GM21717 (cell line): ENCODE results near the gene SH3BP2.

Experiments used
- ATAC-seq: cut with Tn5 transposase; IDR thresholded peaks from one replicate; pipeline ENCODE4 v1.9.1; 2021; ENCODE audit warnings: mild to moderate bottlenecking, moderate library complexity; ENCODE audit not compliant: unreplicated experiment

Gene SH3BP2

GRCh38 chr4:2792711-2793585 is at the start of gene SH3BP2:
TSS of gene SH3BP2 (plus strand) at chr4:2793085. CDS start at chr4:2820618, 27,533 bp downstream.
- no peak for ATAC-seq

GRCh38 chr4:2743518-2744445 is 49.1 kb upstream of the SH3BP2 start:
- no peak for ATAC-seq

GRCh38 chr4:2744576-2745270 is 48.2 kb upstream of the SH3BP2 start:
- ATAC-seq: no peak

GRCh38 chr4:2745516-2745915 is 47.4 kb upstream of the SH3BP2 start:
- ATAC-seq: no peak

GRCh38 chr4:2745981-2746806 is 46.7 kb upstream of the SH3BP2 start:
- ATAC-seq: peak; percentile 85

- no peak for ATAC-seq
Observed at GRCh38 chr4:2746891-2747695, 45.8 kb upstream of the SH3BP2 start.

- no peak for ATAC-seq
Observed at GRCh38 chr4:2750719-2751605, 41.9 kb upstream of the SH3BP2 start.

GRCh38 chr4:2753436-2753835 is 39.4 kb upstream of the SH3BP2 start:
- ATAC-seq: no peak

- ATAC-seq: no peak
Observed at GRCh38 chr4:2754848-2755819, 37.8 kb upstream of the SH3BP2 start.

GRCh38 chr4:2755821-2756690 is 36.8 kb upstream of the SH3BP2 start, which contains the start of gene TNIP2:
TSS of gene TNIP2 (minus strand) at chr4:2756336. CDS start at chr4:2756289, 47 bp downstream.
- ATAC-seq: peak; percentile 50

- no peak for ATAC-seq
Observed at GRCh38 chr4:2756691-2757350, 36.1 kb upstream of the SH3BP2 start.

GRCh38 chr4:2757426-2757825 is 35.5 kb upstream of the SH3BP2 start:
- no peak for ATAC-seq

GRCh38 chr4:2761035-2761923 is 31.6 kb upstream of the SH3BP2 start:
- no peak for ATAC-seq

- ATAC-seq: no peak
Observed at GRCh38 chr4:2762048-2762447, 30.8 kb upstream of the SH3BP2 start.
